SK-N-SH treated with all-trans-retinoic acid at 6 μM for 48 hours (cell line): Measurements from ENCODE around the gene UGT1A3.

Experiments
- ARNTL ChIP-seq: fragments of 450-650 bp; formaldehyde crosslinking; IDR thresholded peaks from 2 replicates; pipeline ENCODE4 v1.5.0; 2020; ENCODE audit warnings: low read depth, mild to moderate bottlenecking, moderate library complexity, borderline replicate concordance
- BACH2 ChIP-seq: fragments of 250-450 bp; sonication (Bioruptor Pico); IDR thresholded peaks from 2 replicates; pipeline ENCODE4 v1.9.0; 2021; ENCODE audit warnings: mild to moderate bottlenecking, borderline replicate concordance
- CSDC2 ChIP-seq: fragments of 250-450 bp; sonication (Bioruptor Pico); IDR thresholded peaks from 2 replicates; pipeline ENCODE4 v1.5.0; 2020; ENCODE audit warnings: mild to moderate bottlenecking, moderate library complexity
- ESRRG ChIP-seq: fragments of 250-450 bp; sonication (Bioruptor Pico); IDR thresholded peaks from 2 replicates; pipeline ENCODE4 v1.6.1; 2021; ENCODE audit warnings: mild to moderate bottlenecking
- GLIS3 ChIP-seq: fragments of 250-450 bp; sonication (Bioruptor Pico); IDR thresholded peaks from 2 replicates; pipeline ENCODE4 v1.5.0; 2020; ENCODE audit warnings: mild to moderate bottlenecking, moderate library complexity
- TOX ChIP-seq: fragments of 250-450 bp; sonication (Bioruptor Pico); IDR thresholded peaks from 2 replicates; pipeline ENCODE4 v1.8.0; 2021; ENCODE audit warnings: mild to moderate bottlenecking, moderate library complexity, borderline replicate concordance
- ZNF565 ChIP-seq: fragments of 450-650 bp; formaldehyde crosslinking; conservative IDR thresholded peaks from 2 replicates; pipeline ENCODE4 v1.5.0; 2020; ENCODE audit warnings: low read depth, mild to moderate bottlenecking, moderate library complexity
- ZNF70 ChIP-seq: fragments of 450-650 bp; formaldehyde crosslinking; IDR thresholded peaks from 2 replicates; pipeline ENCODE4 v1.5.0; 2020; ENCODE audit warnings: mild to moderate bottlenecking, moderate library complexity
- TF ChIP-seq, protein P1 (sequence below): fragments of 250-450 bp; sonication (Bioruptor Pico); IDR thresholded peaks from 2 replicates; pipeline ENCODE4 v1.8.0; 2021; ENCODE audit warnings: low read depth, mild to moderate bottlenecking, moderate library complexity, borderline replicate concordance
- TF ChIP-seq, protein P2 (sequence below): fragments of 250-450 bp; sonication (Bioruptor Pico); IDR thresholded peaks from 2 replicates; pipeline ENCODE4 v1.8.0; 2020; ENCODE audit warnings: mild to moderate bottlenecking, moderate library complexity, borderline replicate concordance
- TF ChIP-seq, protein P3 (sequence below): fragments of 250-450 bp; sonication (Bioruptor Pico); IDR thresholded peaks from 2 replicates; pipeline ENCODE4 v1.5.0; 2020; ENCODE audit warnings: mild to moderate bottlenecking, moderate library complexity
- TF ChIP-seq, protein P4 (sequence below): fragments of 250-450 bp; sonication (Bioruptor Pico); IDR thresholded peaks from 2 replicates; pipeline ENCODE4 v1.5.1; 2020; ENCODE audit warnings: low read depth, mild to moderate bottlenecking, moderate library complexity
- TF ChIP-seq, protein P5 (sequence below): fragments of 250-450 bp; sonication (Bioruptor Pico); IDR thresholded peaks from 2 replicates; pipeline ENCODE4 v1.5.1; 2021; ENCODE audit warnings: mild to moderate bottlenecking, moderate library complexity

DNA sequence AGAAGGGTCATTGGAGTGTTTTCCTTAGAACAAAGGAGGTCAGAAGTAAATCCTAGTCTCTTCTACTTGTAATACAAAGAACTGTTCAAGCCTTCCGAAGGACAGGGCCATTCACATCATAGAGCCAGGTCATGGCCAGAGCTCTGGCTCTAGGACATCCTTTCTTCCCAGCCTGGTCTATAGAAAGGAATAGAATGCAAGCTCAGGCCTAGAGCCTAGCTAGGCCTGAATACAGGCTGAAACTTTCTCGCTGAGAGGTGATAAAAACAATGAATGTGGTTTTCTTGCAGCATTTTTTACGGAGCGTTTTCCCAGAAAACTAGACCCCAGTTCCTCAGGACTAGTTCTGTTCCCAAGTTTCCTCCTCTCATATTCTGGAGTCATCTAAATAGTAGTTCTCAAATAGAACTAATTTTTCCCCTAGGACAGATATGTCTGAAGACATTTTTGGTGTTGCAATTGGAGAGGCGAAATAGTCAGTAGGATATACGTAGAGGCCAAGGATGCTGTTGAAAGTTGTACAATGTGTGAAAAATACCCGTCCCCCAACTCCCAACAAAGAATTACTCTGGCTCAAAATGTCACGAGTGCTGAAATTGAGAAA lies 29.3 kb upstream of the UGT1A3 start:
- TF ChIP-seq, protein P1, sequence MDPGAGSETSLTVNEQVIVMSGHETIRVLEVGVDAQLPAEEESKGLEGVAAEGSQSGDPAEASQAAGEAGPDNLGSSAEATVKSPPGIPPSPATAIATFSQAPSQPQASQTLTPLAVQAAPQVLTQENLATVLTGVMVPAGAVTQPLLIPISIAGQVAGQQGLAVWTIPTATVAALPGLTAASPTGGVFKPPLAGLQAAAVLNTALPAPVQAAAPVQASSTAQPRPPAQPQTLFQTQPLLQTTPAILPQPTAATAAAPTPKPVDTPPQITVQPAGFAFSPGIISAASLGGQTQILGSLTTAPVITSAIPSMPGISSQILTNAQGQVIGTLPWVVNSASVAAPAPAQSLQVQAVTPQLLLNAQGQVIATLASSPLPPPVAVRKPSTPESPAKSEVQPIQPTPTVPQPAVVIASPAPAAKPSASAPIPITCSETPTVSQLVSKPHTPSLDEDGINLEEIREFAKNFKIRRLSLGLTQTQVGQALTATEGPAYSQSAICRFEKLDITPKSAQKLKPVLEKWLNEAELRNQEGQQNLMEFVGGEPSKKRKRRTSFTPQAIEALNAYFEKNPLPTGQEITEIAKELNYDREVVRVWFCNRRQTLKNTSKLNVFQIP (CRISPR knock-in tag): no peak
- TF ChIP-seq, protein P2, sequence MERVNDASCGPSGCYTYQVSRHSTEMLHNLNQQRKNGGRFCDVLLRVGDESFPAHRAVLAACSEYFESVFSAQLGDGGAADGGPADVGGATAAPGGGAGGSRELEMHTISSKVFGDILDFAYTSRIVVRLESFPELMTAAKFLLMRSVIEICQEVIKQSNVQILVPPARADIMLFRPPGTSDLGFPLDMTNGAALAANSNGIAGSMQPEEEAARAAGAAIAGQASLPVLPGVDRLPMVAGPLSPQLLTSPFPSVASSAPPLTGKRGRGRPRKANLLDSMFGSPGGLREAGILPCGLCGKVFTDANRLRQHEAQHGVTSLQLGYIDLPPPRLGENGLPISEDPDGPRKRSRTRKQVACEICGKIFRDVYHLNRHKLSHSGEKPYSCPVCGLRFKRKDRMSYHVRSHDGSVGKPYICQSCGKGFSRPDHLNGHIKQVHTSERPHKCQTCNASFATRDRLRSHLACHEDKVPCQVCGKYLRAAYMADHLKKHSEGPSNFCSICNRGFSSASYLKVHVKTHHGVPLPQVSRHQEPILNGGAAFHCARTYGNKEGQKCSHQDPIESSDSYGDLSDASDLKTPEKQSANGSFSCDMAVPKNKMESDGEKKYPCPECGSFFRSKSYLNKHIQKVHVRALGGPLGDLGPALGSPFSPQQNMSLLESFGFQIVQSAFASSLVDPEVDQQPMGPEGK (CRISPR knock-in tag): no peak
- TF ChIP-seq ZNF70 (CRISPR knock-in tag): no peak
- no peak for TF ChIP-seq BACH2
- TF ChIP-seq, protein P3, sequence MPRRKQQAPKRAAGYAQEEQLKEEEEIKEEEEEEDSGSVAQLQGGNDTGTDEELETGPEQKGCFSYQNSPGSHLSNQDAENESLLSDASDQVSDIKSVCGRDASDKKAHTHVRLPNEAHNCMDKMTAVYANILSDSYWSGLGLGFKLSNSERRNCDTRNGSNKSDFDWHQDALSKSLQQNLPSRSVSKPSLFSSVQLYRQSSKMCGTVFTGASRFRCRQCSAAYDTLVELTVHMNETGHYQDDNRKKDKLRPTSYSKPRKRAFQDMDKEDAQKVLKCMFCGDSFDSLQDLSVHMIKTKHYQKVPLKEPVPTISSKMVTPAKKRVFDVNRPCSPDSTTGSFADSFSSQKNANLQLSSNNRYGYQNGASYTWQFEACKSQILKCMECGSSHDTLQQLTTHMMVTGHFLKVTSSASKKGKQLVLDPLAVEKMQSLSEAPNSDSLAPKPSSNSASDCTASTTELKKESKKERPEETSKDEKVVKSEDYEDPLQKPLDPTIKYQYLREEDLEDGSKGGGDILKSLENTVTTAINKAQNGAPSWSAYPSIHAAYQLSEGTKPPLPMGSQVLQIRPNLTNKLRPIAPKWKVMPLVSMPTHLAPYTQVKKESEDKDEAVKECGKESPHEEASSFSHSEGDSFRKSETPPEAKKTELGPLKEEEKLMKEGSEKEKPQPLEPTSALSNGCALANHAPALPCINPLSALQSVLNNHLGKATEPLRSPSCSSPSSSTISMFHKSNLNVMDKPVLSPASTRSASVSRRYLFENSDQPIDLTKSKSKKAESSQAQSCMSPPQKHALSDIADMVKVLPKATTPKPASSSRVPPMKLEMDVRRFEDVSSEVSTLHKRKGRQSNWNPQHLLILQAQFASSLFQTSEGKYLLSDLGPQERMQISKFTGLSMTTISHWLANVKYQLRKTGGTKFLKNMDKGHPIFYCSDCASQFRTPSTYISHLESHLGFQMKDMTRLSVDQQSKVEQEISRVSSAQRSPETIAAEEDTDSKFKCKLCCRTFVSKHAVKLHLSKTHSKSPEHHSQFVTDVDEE (CRISPR knock-in tag): no peak
- TF ChIP-seq, protein P4, sequence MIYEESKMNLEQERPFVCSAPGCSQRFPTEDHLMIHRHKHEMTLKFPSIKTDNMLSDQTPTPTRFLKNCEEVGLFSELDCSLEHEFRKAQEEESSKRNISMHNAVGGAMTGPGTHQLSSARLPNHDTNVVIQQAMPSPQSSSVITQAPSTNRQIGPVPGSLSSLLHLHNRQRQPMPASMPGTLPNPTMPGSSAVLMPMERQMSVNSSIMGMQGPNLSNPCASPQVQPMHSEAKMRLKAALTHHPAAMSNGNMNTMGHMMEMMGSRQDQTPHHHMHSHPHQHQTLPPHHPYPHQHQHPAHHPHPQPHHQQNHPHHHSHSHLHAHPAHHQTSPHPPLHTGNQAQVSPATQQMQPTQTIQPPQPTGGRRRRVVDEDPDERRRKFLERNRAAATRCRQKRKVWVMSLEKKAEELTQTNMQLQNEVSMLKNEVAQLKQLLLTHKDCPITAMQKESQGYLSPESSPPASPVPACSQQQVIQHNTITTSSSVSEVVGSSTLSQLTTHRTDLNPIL: no peak
- TF ChIP-seq, protein P5, sequence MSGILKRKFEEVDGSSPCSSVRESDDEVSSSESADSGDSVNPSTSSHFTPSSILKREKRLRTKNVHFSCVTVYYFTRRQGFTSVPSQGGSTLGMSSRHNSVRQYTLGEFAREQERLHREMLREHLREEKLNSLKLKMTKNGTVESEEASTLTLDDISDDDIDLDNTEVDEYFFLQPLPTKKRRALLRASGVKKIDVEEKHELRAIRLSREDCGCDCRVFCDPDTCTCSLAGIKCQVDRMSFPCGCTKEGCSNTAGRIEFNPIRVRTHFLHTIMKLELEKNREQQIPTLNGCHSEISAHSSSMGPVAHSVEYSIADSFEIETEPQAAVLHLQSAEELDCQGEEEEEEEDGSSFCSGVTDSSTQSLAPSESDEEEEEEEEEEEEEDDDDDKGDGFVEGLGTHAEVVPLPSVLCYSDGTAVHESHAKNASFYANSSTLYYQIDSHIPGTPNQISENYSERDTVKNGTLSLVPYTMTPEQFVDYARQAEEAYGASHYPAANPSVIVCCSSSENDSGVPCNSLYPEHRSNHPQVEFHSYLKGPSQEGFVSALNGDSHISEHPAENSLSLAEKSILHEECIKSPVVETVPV (CRISPR knock-in tag): no peak
- TF ChIP-seq ZNF565: no peak
- TF ChIP-seq ARNTL (CRISPR knock-in tag): no peak
- TF ChIP-seq GLIS3 (CRISPR knock-in tag): no peak
- no peak for TF ChIP-seq CSDC2 (CRISPR knock-in tag)
- TF ChIP-seq TOX (CRISPR knock-in tag): no peak
- TF ChIP-seq ESRRG: no peak
